ENCODE data around the gene CCDC192.

CCDC192 gene

DNA sequence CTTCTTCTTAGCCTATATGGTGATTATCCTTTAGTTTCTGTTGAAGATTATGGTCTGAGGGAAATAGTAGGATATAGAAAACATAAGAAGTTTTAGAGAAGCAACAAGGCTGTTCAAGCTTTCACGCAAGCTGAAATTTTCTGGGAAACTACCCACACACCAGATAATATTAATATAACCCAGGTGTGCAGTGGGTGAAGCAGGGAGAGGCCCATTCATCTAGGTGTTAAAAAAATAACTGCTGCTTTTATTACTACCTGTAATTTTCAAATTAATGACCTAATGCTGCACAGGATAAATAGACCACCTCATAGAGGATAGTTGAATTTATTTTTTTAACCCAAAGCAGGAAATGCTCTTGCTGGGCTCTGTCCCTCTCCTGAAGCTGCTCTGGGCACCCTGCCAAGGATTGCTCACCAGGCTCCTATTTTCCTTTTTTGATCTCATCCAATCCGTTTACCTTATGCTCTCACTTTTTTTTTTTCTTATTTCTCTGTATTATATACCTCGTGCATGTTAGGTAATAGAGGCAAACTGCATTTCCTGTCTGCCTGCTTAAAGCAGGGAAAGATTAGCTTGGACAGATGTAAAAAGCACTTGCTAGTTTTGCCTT, 256.1 kb downstream of the CCDC192 start:
- H3K27ac ChIP-seq = no peak overlapping the region
- H3K4me3 ChIP-seq (ENCODE audit: low read depth, low read length) = no peak overlapping the region
- no peaks in the 10 kb centered on the region for H3K36me3 ChIP-seq (replicated peaks)
- peak; percentile 92 for DNase-seq
- H3K27me3 ChIP-seq (replicated peaks) = no peaks in the 10 kb centered on the region
- in situ Hi-C loops (cut with HindIII; ENCODE audit: low pct_ligation_motif_present, low sequenced_read_pairs) = no loop called here
- TF ChIP-seq, protein P1, sequence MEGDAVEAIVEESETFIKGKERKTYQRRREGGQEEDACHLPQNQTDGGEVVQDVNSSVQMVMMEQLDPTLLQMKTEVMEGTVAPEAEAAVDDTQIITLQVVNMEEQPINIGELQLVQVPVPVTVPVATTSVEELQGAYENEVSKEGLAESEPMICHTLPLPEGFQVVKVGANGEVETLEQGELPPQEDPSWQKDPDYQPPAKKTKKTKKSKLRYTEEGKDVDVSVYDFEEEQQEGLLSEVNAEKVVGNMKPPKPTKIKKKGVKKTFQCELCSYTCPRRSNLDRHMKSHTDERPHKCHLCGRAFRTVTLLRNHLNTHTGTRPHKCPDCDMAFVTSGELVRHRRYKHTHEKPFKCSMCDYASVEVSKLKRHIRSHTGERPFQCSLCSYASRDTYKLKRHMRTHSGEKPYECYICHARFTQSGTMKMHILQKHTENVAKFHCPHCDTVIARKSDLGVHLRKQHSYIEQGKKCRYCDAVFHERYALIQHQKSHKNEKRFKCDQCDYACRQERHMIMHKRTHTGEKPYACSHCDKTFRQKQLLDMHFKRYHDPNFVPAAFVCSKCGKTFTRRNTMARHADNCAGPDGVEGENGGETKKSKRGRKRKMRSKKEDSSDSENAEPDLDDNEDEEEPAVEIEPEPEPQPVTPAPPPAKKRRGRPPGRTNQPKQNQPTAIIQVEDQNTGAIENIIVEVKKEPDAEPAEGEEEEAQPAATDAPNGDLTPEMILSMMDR (IDR thresholded peaks at IDR 0.05; ENCODE audit: low read depth, low read length, missing control alignments) = no peak

- DNase-seq = no peak
- Histone ChIP-seq H3K4me3 (ENCODE audit: low read depth, low read length) (no peak overlapping the region), H3K27me3 (replicated peaks) (no peaks in the 10 kb centered on the region), H3K36me3 (replicated peaks) (no peaks in the 10 kb centered on the region), H3K27ac (no peak overlapping the region)
- TF ChIP-seq, protein P1 (IDR thresholded peaks at IDR 0.05; ENCODE audit: low read depth, low read length, missing control alignments) = no peak
- in situ Hi-C loops (cut with HindIII; ENCODE audit: low pct_ligation_motif_present, low sequenced_read_pairs) = no loop called here
These were observed 257.1 kb downstream of the CCDC192 start for GRCh38 chr5:127960270-127960691.

GRCh38 chr5:127961006-127961762, 258.0 kb downstream of the CCDC192 start:
- TF ChIP-seq, protein P1 (IDR thresholded peaks at IDR 0.05; ENCODE audit: low read depth, low read length, missing control alignments) = no peak

DNA sequence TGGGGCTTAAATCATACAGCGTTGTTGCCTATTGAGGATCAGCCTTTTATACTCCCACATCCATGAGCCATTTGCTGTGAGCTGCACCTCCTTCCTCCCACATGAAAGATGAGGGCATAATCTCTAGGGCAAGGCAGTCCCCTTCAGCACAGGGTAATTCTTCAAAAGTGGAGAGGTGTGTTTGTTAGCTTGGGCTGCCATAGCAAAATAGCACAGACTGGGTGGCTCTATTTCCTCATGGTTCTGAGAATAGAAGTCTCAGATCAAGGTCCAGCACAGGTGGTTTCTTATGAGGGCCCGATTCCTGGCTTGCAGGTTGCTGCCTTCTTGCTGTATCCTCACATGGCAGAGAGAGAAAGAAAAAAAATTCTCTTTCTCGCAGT, 258.6 kb downstream of the CCDC192 start:
- no peak overlapping the region for H3K27ac ChIP-seq
- in situ Hi-C loops (cut with HindIII; ENCODE audit: low pct_ligation_motif_present, low sequenced_read_pairs) = no loop called here
- no peaks in the 10 kb centered on the region for H3K36me3 ChIP-seq (replicated peaks)
- H3K27me3 ChIP-seq (replicated peaks) = no peaks in the 10 kb centered on the region
- TF ChIP-seq, protein P1 (IDR thresholded peaks at IDR 0.05; ENCODE audit: low read depth, low read length, missing control alignments) = no peak
- no peak for DNase-seq
- H3K4me3 ChIP-seq (ENCODE audit: low read depth, low read length) = no peak overlapping the region

More at GRCh38 chr5:127961006-127961762, 258.0 kb downstream of the CCDC192 start:
- no peak overlapping the region for H3K27ac ChIP-seq
- no peak for DNase-seq
- H3K36me3 ChIP-seq (replicated peaks) = no peaks in the 10 kb centered on the region
- no peak overlapping the region for H3K4me3 ChIP-seq (ENCODE audit: low read depth, low read length)
- no peaks in the 10 kb centered on the region for H3K27me3 ChIP-seq (replicated peaks)
- in situ Hi-C loops (cut with HindIII; ENCODE audit: low pct_ligation_motif_present, low sequenced_read_pairs) = no loop called here

DNA sequence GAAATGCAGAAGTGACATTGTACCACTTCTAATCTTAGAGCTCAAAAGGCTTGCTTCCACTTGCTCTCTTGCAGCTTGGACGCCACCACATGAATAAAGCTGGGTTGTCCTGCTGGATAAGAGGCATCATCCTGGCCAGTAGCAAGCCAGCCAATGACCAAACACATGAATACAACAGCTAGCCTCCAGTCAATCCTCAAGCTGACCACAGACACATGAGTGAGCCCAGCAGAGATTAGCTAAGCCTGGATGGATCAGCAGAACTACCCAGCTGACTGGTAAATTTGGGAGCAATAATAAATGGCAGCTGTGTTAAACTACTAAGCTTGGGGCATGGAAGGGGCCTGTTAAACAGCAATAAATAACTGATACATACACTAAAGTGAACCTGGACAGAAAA, 259.3 kb downstream of the CCDC192 start:
- TF ChIP-seq, protein P1 (IDR thresholded peaks at IDR 0.05; ENCODE audit: low read depth, low read length, missing control alignments) = no peak
- peak; percentile 10 for DNase-seq
- no peaks in the 10 kb centered on the region for H3K36me3 ChIP-seq (replicated peaks)
- H3K4me3 ChIP-seq (ENCODE audit: low read depth, low read length) = no peak overlapping the region
- no peaks in the 10 kb centered on the region for H3K27me3 ChIP-seq (replicated peaks)
- in situ Hi-C loops (cut with HindIII; ENCODE audit: low pct_ligation_motif_present, low sequenced_read_pairs) = no loop called here
- no peak overlapping the region for H3K27ac ChIP-seq
